Activated CD4-positive, alpha-beta T cell treated with anti-CD3 and anti-CD28 coated beads, Interleukin-2, amount 10 ng/mL, durations not matched to agents 24 days and 14 days (primary cell): ENCODE measurements around the gene LHFPL2. TPM values are rescaled to one million over a fixed set of nuclear protein-coding genes. Genes with fewer than 3 reads are reported as not detected.

Experiments
- DNase-seq: peaks from one replicate; pipeline ENCODE4 v3.0.0; 2022
- H3K27ac Mint-ChIP-seq: one replicate; pipeline ENCODE4 v1.8.0; 2022; ENCODE audit warnings: mild to moderate bottlenecking, mixed read lengths
- H3K27me3 Mint-ChIP-seq: one replicate; pipeline ENCODE4 v1.8.0; 2022; ENCODE audit warnings: mixed read lengths
- H3K36me3 Mint-ChIP-seq: one replicate; pipeline ENCODE4 v1.8.0; 2022; ENCODE audit warnings: low read depth, mild to moderate bottlenecking, mixed read lengths
- H3K4me1 Mint-ChIP-seq: one replicate; pipeline ENCODE4 v1.8.0; 2021; ENCODE audit warnings: mixed read lengths
- H3K4me3 Mint-ChIP-seq: one replicate; pipeline ENCODE4 v1.8.0; 2022; ENCODE audit warnings: mild to moderate bottlenecking, moderate library complexity, mixed read lengths
- H3K9me3 Mint-ChIP-seq: one replicate; pipeline ENCODE4 v1.8.0; 2021; ENCODE audit warnings: mixed read lengths
- intact Hi-C: fragments of 100-400 bp; cut with micrococcal nuclease; formaldehyde crosslinking; loops from one replicate; pipeline ENCODE4 v1.15.1; 2023
- total RNA-seq: library from RNA; stranded (reverse); gene quantifications from 2 replicates; pipeline ENCODE4 v1.2.3, GENCODE V29; 2022

Gene LHFPL2
- total RNA-seq, 1 donor from 2014 or later, result 0.30 TPM

DNA sequence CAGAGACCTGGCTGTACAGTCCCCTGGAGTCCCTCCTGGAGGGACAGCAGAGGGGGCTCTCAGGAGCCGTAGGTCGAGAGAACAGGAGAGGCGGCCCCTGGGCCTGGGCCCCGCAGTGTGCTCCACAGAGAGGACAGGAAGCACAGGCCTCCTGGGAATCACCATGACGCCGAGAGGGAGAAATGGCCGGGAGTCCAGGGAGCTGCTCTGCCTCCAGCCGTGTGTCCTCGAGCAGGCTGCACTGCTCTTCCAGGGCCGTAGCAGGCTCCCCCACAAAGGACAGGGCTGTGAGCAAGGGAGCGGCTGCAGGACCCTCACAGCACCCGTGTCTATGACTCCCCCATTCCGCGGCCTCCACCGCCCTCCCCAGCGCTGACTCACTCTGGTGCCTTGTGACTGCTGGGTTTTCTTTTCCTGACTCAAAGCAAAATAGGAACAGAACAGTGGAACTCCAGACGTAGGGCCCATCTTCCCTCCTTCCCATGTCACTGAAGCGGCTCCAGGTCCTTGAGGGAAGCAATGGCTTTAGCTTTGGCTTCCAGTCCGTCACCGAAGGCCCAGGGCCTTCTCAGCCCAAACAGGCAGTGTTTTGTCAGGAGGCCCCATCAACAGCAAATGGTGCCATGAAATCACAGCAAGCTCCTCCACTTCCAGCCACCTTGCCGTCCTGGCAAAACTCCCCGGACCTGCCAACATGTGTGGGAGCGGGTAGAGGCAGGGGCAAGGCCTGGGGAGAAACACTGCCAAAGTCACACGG lies 114.2 kb downstream of the LHFPL2 start:
- intact Hi-C loops, result no loop called here
- H3K9me3 Mint-ChIP-seq, result no peaks in the 10 kb centered on the region
- H3K27me3 Mint-ChIP-seq, result peaks cover 7% of the 10 kb centered on the region

DNA sequence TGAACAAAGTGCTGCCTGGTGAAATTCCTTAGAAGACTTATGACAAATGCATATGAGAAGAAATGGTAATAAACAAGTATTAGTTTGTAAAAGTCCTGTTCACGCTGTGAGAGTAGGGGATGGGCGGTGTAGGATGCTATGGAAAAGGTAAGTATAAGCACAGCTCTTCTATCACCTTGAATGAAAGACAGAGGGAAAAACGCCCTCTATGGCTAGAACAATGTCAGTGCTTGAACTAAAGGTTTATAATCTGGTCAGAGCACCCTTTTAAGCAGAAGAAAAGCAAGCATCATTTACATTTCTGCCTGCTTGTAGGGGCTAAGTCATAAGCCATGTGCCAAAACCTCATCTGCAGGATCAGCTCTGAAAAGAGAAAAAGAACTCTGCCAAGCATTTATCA lies 115.2 kb downstream of the LHFPL2 start:
- H3K4me1 Mint-ChIP-seq, result peaks cover 2% of the 10 kb centered on the region
- H3K27me3 Mint-ChIP-seq, result peaks cover 7% of the 10 kb centered on the region
- H3K4me3 Mint-ChIP-seq, result no peak overlapping the region
- no peak for DNase-seq
- intact Hi-C loops, result no loop called here
- H3K9me3 Mint-ChIP-seq, result no peaks in the 10 kb centered on the region
- H3K27ac Mint-ChIP-seq, result no peak overlapping the region
- H3K36me3 Mint-ChIP-seq, result no peaks in the 10 kb centered on the region

More for the DNA sequence above, 114.2 kb downstream of the LHFPL2 start:
- H3K4me1 Mint-ChIP-seq, result peaks cover 2% of the 10 kb centered on the region
- no peak overlapping the region for H3K27ac Mint-ChIP-seq
- H3K36me3 Mint-ChIP-seq, result no peaks in the 10 kb centered on the region
- no peak overlapping the region for H3K4me3 Mint-ChIP-seq
- DNase-seq, result no peak

DNA sequence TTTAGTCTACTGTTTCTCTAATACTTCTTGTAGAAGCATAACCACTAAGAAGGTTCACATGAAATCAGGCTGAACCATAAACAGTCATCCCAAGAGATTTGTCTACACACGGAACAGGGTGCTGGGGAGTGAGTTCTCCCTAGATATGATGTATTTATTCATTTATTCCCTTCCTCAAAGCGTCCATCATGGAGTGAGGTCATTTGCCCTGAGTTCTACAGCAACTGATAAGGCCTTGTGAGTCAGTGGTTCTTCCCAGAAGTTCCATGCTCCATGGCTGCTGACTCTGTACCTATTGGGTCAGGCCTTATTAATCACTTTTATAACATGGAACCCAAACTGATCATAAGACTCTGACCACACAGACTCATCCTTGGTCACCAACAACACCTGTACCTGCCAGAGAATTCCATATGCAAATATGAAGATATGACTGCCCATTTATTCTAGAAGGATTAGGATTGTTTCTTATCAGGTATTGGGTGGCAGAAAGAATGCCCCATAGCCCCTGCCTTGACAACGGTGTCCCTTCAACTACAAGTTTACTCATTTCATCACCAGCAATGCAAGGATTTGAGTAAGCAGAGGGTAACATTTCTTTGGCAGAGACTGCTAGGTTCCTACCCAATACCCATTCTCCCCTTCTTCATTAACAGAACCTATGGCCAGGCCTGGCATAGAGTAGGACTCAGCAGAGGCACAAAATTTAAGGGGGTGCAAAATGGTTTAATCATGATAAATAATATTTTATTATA lies 118.1 kb downstream of the LHFPL2 start:
- H3K27me3 Mint-ChIP-seq, result peaks cover 2% of the 10 kb centered on the region
- H3K9me3 Mint-ChIP-seq, result no peaks in the 10 kb centered on the region
- no peak for DNase-seq
- no peak overlapping the region for H3K4me3 Mint-ChIP-seq
- no peaks in the 10 kb centered on the region for H3K36me3 Mint-ChIP-seq
- intact Hi-C loops, result no loop called here
- H3K4me1 Mint-ChIP-seq, result no peaks in the 10 kb centered on the region
- H3K27ac Mint-ChIP-seq, result no peak overlapping the region

DNA sequence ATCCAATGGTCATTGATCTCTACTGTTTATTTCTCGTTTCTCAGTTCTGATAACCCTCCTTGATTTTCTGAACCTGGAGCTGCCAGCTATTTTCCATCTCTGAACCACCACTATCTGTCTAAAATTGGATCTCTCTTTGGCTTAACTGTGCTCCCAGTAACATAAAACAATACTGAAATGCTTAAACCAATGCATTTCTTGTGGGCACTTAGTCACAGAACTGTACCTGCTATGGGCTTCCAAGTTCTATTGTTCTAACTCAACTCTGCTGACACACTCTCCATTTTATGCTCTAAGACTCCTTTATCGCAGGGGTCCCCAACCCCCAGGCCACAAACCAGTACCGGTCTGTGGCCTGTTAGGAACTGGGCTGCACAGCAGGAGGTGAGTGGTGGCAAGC lies 120.6 kb downstream of the LHFPL2 start:
- Mint-ChIP-seq H3K4me3 (no peak overlapping the region), H3K9me3 (no peaks in the 10 kb centered on the region), H3K27ac (no peak overlapping the region), H3K36me3 (no peaks in the 10 kb centered on the region), H3K27me3 (peaks cover 2% of the 10 kb centered on the region), H3K4me1 (no peaks in the 10 kb centered on the region)
- intact Hi-C loops, result no loop called here
- no peak for DNase-seq

DNA sequence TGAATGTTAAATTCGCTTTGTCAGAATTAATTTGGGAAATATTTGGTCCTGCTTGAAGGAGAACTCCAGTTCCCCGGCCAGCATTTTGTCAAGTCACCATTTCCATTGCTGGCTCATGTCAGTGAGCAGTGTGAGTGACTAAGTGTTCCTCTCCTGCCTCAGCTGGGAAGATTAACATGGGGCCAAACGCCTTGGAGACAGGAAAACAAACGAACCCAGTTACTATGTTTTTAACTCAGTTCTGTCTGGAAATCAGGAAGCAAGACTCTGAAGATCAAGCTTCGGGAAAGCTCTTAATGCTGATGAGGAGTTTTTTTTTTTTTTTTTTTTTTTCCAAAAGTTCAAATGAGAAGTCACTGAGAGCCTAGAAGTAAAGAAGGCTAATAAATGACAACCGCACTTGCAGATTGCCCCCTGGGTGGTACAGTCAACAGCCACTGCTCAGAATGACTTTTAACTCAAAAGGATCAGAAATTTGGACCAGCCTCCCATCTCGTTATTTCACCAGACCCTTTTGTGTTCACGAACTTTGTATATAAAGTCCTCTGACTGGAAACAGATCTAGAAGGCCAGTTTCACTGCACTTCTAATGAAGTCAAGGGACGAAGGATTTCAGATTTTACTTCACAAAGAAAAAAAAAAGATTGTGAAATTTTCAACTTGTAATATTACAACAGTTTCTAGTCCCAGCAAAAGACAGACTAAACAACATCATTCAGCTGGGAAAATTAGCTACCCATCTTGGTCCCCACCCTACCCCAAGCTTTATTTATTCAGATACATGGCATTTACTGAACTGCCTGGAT lies 121.3 kb downstream of the LHFPL2 start:
- no peaks in the 10 kb centered on the region for H3K36me3 Mint-ChIP-seq
- H3K27me3 Mint-ChIP-seq, result peaks cover 3% of the 10 kb centered on the region
- DNase-seq, result no peak
- H3K27ac Mint-ChIP-seq, result no peak overlapping the region
- no peaks in the 10 kb centered on the region for H3K4me1 Mint-ChIP-seq
- H3K4me3 Mint-ChIP-seq, result no peak overlapping the region
- intact Hi-C loops, result no loop called here
- H3K9me3 Mint-ChIP-seq, result no peaks in the 10 kb centered on the region

DNA sequence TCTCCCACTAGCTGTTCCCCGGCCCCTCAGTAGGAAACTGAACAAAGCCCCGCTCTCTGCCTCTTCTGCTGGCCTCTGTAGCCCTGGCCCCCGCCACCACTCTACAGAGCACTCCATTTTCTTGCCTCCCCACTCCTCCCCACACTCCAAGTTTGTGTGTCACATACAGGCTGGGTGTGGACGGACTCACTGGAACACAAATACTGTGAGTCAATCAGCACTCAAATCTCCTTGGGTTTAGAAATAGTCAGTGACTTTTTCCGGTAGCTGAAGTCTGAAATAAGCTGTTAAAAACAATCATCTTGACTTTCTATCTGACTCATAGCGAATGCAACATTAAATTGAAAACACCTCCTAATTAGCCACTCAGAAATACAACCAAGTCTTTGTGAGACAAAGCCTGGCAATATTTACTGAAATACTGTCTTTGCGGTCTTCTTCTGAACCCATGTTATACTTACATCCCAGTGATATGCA lies 122.5 kb downstream of the LHFPL2 start:
- Mint-ChIP-seq H3K4me1 (no peaks in the 10 kb centered on the region), H3K27ac (no peak overlapping the region), H3K4me3 (no peak overlapping the region), H3K27me3 (peaks cover 3% of the 10 kb centered on the region), H3K36me3 (no peaks in the 10 kb centered on the region), H3K9me3 (no peaks in the 10 kb centered on the region)
- intact Hi-C loops, result no loop called here
- DNase-seq, result no peak

DNA sequence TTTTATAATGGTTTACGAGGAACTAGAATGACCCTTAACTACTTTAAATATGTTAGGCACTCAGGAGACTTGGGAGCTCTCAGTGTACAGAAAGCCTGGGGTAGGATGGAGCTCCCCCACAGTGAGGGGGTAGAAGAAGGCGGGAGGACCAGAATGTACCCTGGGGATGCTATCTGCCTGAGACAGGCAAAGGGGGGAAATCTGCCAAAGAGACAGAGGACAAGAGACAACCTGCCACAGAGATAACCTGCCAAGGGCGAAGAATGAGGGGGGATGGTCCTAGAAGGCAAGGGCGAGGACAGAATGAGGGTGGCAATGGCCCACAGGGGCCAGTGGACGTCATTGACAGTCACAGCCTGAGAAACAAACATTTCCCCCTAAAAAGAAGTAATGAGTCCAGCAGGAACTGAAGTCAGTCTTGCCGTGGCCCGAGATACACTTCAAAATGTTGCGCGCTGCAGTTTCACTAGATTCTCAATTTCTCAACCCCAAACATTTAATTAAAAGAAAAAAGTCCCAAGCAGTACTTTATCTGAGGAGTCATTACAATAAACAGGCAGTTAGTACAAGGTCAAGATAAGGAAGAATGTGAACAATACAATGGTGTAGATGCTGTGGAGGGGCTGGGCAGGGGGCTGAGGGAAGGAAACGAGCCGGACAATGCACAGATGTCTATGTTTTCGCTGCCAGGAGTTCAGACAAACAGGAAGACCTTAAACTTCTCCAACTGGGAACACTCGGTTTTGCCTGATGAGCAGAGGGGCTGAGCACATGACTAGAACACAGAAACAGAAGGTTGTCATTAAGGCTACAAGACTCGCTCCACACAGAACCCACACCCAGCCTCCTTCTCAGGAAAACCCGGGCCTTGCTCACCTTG lies 125.0 kb downstream of the LHFPL2 start:
- intact Hi-C loops, result no loop called here
- Mint-ChIP-seq H3K27ac (no peak overlapping the region), H3K27me3 (peaks cover 6% of the 10 kb centered on the region), H3K36me3 (no peaks in the 10 kb centered on the region), H3K4me3 (no peak overlapping the region), H3K9me3 (no peaks in the 10 kb centered on the region), H3K4me1 (no peaks in the 10 kb centered on the region)
- no peak for DNase-seq

DNA sequence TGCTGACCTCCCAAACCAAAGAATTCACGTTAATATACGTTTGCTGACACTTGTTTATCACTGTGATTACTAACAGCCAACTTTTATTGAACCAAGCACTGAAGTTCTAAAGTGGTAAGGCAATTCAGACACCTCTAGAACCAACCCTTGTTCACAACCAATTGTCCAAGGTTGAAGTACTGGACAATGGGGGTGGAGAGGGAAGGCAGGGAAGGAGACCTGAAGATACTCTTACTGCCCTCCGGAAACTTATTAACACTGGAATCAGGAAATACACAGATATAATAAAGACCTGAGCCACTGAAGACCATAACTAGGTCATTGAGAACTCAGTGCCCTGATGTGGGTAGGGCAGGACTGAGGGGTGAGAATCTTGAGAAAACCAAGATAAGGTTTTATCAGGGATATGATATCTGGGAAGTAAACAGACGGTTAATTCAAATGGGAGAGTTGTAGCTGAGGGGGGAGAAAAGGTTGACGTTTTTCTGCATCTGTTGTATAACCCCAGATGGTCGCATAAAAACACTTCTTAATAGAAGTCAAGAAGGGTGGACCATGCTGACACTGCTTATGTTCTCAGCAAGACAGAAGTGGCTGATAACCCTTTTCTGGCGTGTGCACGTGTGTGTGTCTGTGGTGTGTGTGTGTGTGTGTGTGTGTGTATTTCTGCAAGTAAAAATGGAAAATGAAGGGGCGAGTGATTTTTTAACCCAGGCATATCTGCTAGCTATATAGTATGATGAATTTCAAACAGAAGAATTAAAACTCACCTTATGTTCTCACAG lies 125.9 kb downstream of the LHFPL2 start:
- H3K9me3 Mint-ChIP-seq, result no peaks in the 10 kb centered on the region
- no peak for DNase-seq
- no peaks in the 10 kb centered on the region for H3K36me3 Mint-ChIP-seq
- intact Hi-C loops, result no loop called here
- peaks cover 8% of the 10 kb centered on the region for H3K27me3 Mint-ChIP-seq
- no peaks in the 10 kb centered on the region for H3K4me1 Mint-ChIP-seq
- no peak overlapping the region for H3K4me3 Mint-ChIP-seq
- no peak overlapping the region for H3K27ac Mint-ChIP-seq

DNA sequence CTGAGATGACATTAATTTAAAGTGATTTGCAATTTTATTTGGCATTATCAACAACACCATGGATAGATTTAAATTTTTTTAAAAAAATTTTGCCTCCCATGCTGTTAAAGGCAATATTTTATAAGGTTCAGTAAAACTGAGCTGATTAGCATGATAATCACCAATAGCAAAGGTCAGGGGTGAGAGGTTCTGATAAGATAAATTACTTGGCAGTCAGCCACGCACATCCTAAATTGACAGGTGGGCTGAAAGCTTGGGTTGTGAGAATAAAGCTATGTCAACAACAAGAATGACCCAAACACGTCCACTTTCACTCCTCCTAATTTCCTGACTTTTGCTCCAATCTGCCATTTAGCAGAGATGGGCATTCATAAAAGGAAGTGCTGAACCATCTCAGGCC lies 127.1 kb downstream of the LHFPL2 start:
- Mint-ChIP-seq H3K4me3 (no peak overlapping the region), H3K9me3 (no peaks in the 10 kb centered on the region), H3K4me1 (no peaks in the 10 kb centered on the region), H3K27ac (no peak overlapping the region), H3K36me3 (no peaks in the 10 kb centered on the region), H3K27me3 (peaks cover 12% of the 10 kb centered on the region)
- intact Hi-C loops, result no loop called here
- no peak for DNase-seq

DNA sequence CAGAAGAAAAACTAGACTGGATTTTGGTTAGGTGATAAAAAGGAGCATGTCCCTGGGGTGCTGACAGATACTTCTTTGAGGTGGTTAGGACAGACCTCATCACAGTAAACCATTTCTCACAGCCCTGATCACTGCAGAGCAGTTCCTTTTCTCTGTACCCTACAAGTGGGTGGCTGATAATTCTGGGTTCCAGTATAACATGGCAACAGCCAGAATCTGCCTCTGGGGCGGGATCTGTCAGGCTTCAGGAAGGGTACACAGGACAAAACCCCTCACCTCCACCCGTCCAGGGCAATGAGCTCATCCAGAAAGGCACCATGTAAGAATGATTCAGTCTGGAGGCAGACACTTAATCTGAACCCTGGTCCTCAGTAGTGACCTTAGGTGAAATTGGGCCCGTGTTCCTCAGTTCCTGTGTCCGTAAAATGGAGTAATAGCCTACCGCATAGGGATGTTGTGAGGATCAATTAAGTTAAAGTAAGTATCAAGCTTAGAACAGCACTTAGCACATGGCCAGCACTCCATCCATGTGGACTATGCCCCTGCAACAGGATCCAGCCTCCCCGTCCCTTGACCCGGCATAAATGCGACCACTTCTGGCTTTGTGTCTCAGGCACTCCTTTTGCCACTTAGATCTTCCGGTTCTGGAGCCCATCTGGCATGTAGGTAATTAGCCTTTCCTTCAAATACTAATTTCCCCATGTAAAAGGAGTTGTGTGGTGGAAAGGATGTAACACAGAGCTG lies 129.2 kb downstream of the LHFPL2 start:
- intact Hi-C loops, result no loop called here
- H3K9me3 Mint-ChIP-seq, result no peaks in the 10 kb centered on the region
- no peaks in the 10 kb centered on the region for H3K4me1 Mint-ChIP-seq
- no peak for DNase-seq
- peaks cover 28% of the 10 kb centered on the region for H3K27me3 Mint-ChIP-seq
- H3K4me3 Mint-ChIP-seq, result no peak overlapping the region
- H3K36me3 Mint-ChIP-seq, result no peaks in the 10 kb centered on the region
- no peak overlapping the region for H3K27ac Mint-ChIP-seq

DNA sequence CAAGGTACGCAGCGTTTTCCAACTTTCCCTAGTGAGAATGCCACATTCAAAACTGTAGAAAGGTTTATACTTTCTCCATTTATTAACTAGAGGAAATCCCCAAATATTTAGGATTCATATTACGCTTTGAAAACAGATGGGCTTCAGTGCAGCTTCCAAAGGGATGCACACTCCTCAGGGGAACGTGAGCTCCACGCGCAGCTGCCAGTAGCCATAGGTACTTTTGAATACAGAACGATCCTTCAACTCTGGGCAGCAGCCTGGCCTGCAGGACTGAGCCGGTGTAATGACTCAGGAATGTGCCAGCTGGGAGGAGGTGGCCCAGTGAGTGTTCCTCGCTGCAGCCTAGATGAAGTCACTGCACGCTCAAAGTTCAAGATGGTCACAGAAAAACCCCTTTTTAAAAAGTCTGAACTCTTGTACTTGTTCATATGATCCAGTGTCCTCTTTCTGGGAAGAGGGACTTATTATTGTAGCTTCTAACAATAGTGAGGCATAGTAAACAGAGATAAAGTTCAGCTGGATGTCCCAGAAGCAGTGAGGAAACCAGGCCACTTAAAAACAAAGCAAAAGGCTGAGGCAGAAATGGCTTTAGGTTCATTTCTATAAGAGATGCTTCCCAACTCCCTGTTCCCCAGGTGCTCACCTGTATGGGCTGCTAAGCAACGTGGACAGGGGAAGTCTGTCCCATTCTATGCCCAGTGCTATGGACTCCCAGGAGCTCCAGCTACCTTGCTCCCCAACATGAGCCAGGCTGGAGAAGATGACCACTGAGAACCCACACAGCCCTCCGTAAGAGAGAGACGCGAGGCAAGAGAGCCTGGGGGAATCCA lies 130.0 kb downstream of the LHFPL2 start:
- H3K27me3 Mint-ChIP-seq, result peaks cover 33% of the 10 kb centered on the region
- no peak for DNase-seq
- H3K36me3 Mint-ChIP-seq, result no peaks in the 10 kb centered on the region
- no peaks in the 10 kb centered on the region for H3K4me1 Mint-ChIP-seq
- H3K27ac Mint-ChIP-seq, result no peak overlapping the region
- H3K9me3 Mint-ChIP-seq, result no peaks in the 10 kb centered on the region
- no peak overlapping the region for H3K4me3 Mint-ChIP-seq
- intact Hi-C loops, result no loop called here
